HEK293T (cell line): ENCODE measurements around the gene UMODL1.

Experiments
- BHLHE40 ChIP-seq: fragments of 450-650 bp; IDR thresholded peaks from 2 replicates; pipeline ENCODE4 v1.6.1; 2016; ENCODE audit warnings: mild to moderate bottlenecking, moderate library complexity, borderline replicate concordance
- CTBP1 ChIP-seq: fragments of 450-650 bp; IDR thresholded peaks from 2 replicates; pipeline ENCODE4 v1.6.1; 2016; ENCODE audit warnings: borderline replicate concordance
- ELF4 ChIP-seq: fragments of 450-650 bp; IDR thresholded peaks from 2 replicates; pipeline ENCODE4 v1.6.1; 2017; ENCODE audit warnings: antibody characterized with exemption
- FOXA1 ChIP-seq: fragments of 450-650 bp; IDR thresholded peaks from 2 replicates; pipeline ENCODE4 v1.6.1; 2016; ENCODE audit warnings: mild to moderate bottlenecking
- FOXK2 ChIP-seq: fragments of 450-650 bp; IDR thresholded peaks from 2 replicates; pipeline ENCODE4 v1.6.1; 2016; ENCODE audit warnings: mild to moderate bottlenecking
- FOXM1 ChIP-seq: fragments of 450-650 bp; IDR thresholded peaks from 2 replicates; pipeline ENCODE4 v1.6.1; 2017; ENCODE audit warnings: mild to moderate bottlenecking, borderline replicate concordance
- LEF1 ChIP-seq: fragments of 450-650 bp; IDR thresholded peaks from 2 replicates; pipeline ENCODE4 v1.6.1; 2017; ENCODE audit warnings: mild to moderate bottlenecking, borderline replicate concordance
- SP1 ChIP-seq: fragments of 450-650 bp; IDR thresholded peaks from 2 replicates; pipeline ENCODE4 v1.6.1; 2017
- SUZ12 ChIP-seq: fragments of 450-650 bp; IDR thresholded peaks from 2 replicates; pipeline ENCODE4 v1.6.1; 2016; ENCODE audit warnings: mild to moderate bottlenecking
- TARDBP ChIP-seq: fragments of 450-650 bp; IDR thresholded peaks from 2 replicates; pipeline ENCODE4 v1.6.1; 2016
- ZNF384 ChIP-seq: fragments of 450-650 bp; IDR thresholded peaks from 2 replicates; pipeline ENCODE4 v1.6.1; 2016
- TF ChIP-seq, protein P1 (sequence below): fragments of 450-650 bp; IDR thresholded peaks from 2 replicates; pipeline ENCODE4 v1.6.1; 2016

DNA sequence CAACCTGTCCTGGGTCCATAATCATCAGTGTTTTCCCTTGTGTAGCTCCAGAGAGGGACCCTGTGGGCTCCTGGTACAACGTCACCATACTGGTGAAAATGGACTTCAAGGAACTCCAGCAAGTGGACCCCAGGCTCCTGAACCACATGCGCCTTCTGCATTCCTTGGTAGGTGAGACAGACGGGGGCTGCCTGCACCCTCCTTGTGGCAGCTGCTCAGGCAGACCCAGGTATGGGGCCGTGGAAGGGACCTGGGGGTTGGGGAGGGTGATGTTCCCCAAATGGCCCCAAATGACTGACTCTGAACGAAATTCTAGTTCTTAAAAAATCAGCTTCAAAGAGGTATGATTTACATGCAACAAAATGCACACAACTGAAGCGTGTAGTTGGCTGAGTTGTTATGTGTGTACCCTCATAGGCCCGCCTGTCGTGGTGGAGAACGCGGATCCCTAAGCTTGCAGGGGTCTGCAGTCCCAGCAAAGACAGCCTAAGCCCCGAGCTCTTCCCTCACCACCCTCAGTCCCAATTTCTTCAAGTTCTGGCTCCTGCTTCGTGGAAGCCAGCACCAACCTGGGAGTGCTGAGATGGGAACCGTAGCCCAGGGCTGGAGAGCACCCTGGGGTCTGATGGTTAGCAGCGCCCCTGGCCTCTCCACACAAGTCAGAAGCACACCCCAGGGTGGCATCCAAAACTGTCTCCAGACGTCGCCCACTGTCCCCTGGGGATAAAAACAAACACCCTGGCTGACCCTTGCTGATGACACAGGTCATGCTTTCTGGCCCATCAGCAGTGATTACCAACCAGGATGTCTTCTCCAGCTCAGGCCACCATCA, 14.3 kb downstream of the UMODL1 start:
- TF ChIP-seq TARDBP (no peak), BHLHE40 (no peak), LEF1 (no peak), FOXK2 (no peak), SP1 (no peak), ZNF384 (no peak), ELF4 (no peak), FOXM1 (no peak), CTBP1 (no peak), FOXA1 (no peak), SUZ12 (no peak)
- TF ChIP-seq, protein P1, sequence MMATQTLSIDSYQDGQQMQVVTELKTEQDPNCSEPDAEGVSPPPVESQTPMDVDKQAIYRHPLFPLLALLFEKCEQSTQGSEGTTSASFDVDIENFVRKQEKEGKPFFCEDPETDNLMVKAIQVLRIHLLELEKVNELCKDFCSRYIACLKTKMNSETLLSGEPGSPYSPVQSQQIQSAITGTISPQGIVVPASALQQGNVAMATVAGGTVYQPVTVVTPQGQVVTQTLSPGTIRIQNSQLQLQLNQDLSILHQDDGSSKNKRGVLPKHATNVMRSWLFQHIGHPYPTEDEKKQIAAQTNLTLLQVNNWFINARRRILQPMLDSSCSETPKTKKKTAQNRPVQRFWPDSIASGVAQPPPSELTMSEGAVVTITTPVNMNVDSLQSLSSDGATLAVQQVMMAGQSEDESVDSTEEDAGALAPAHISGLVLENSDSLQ, result no peak
